ENCODE results near the gene DNAJA3.

DNA sequence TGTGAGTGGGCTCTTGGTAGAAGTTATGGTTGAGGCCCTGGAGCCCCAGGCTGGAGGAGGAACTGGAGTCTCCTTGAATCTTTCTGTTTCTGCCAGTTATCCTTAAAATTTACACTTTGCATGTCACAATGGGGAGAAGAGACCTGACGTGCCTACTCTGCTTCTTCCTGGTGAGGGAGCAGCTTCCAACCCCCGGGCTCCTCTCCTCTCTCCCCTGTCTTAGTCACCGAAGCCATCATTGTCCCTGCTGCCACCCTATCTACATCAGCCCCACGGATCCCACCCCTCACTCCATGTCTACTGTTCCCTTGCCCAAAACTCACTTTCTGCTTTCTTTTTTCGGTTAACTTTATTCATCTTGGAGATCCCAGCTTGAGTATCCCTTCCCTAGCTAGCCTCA is 17.6 kb downstream of the DNAJA3 start:
- no peak for TF ChIP-seq EZH2 (IDR thresholded peaks at IDR 0.05; ENCODE audit: insufficient read depth, poor library complexity, severe bottlenecking)
- TF ChIP-seq EZH2phosphoT487 (IDR thresholded peaks at IDR 0.05; ENCODE audit: insufficient read depth, low read depth): no peak
